Spleen (tissue), 11 donors: Measurements from ENCODE around the gene RBM20. TPM values are rescaled to one million over a fixed set of nuclear protein-coding genes. Genes with fewer than 3 reads are reported as not detected.

Source experiments
- DNase-seq: peaks from one replicate; pipeline ENCODE4 v3.0.0-alpha.2; 2020
- H3K27ac ChIP-seq, 8 donors: fragments of 200-600 bp; sonication (generic) in 7 of 8; 1 replicate in 4 of 8; 2 replicates in 4 of 8; pipeline versions ENCODE4 v1.5.0 to v1.8.0; 2016 to 2021; ENCODE audit warnings: inconsistent platforms in 4 of 8, mild to moderate bottlenecking in 4 of 8, moderate library complexity in 1 of 8
- H3K27me3 ChIP-seq, 7 donors: fragments of 200-600 bp; sonication (generic) in 6 of 7; replicated peaks in 1 of 7; 1 replicate in 4 of 7; 2 replicates in 3 of 7; pipeline versions ENCODE4 v1.5.0 to v1.8.0; 2016 to 2021; ENCODE audit warnings: inconsistent platforms in 3 of 7, mild to moderate bottlenecking in 1 of 7
- H3K36me3 ChIP-seq, 6 donors: fragments of 200-600 bp; sonication (generic) in 5 of 6; 1 replicate in 4 of 6; 2 replicates in 2 of 6; pipeline versions ENCODE4 v1.5.0 to v1.8.0; 2016 to 2021; ENCODE audit warnings: inconsistent platforms in 2 of 6
- H3K4me1 ChIP-seq, 6 donors: fragments of 200-600 bp; sonication (generic) in 5 of 6; 1 replicate in 3 of 6; 2 replicates in 3 of 6; pipeline versions ENCODE4 v1.5.0 to v1.8.0; 2016 to 2021; ENCODE audit warnings: inconsistent platforms in 3 of 6
- H3K4me3 ChIP-seq, 8 donors: fragments of 200-600 bp; sonication (generic) in 7 of 8; 1 replicate in 4 of 8; 2 replicates in 4 of 8; pipeline versions ENCODE4 v1.5.0 to v1.8.0; 2016 to 2021; ENCODE audit warnings: inconsistent platforms in 4 of 8, mild to moderate bottlenecking in 4 of 8, moderate library complexity in 2 of 8
- H3K9me3 ChIP-seq, 8 donors: fragments of 200-600 bp; sonication (generic) in 7 of 8; 1 replicate in 4 of 8; 2 replicates in 4 of 8; pipeline versions ENCODE4 v1.5.0 to v1.8.0; 2016 to 2021; ENCODE audit warnings: inconsistent platforms in 4 of 8
- CTCF ChIP-seq, 11 experiments: fragments of 200-600 bp in 7 of 11; fragments of 450-650 bp in 4 of 11; sonication (generic) in 4 of 11; IDR thresholded peaks in 8 of 11; conservative IDR thresholded peaks in 3 of 11; 1 replicate in 7 of 11; 2 replicates in 4 of 11; pipeline versions ENCODE4 v1.4.0 to v1.8.0; 2016 to 2021; ENCODE audit warnings: antibody characterized with exemption in 11 of 11, inconsistent platforms in 4 of 11, mild to moderate bottlenecking in 1 of 11
- POLR2A ChIP-seq, 3 donors: fragments of 450-650 bp; IDR thresholded peaks; one replicate each; pipeline ENCODE4 v1.5.1; 2017; ENCODE audit warnings: antibody characterized with exemption in 3 of 3, mild to moderate bottlenecking in 1 of 3
- POLR2AphosphoS5 ChIP-seq, 3 donors: sonication (generic); formaldehyde crosslinking; IDR thresholded peaks; one replicate each; pipeline ENCODE4 v1.5.1; 2017; ENCODE audit warnings: antibody characterized with exemption in 3 of 3
- WGBS, 5 donors: extraction: QIAGEN DNeasy Blood & Tissue Kit in 3 of 5; methylation state at CpG; one replicate each; pipeline versions ENCODE4 v1.1.5 to v1.1.7; 2013 to 2018; 5-methylcytosine and 5-hydroxymethylcytosine counted together
- intact Hi-C: fragments of 100-400 bp; cut with DNase I; formaldehyde crosslinking; loops from one replicate; pipeline ENCODE4 v1.15.0; 2023; ENCODE audit warnings: low total_unique reads
- polyA plus RNA-seq, 3 donors: library from polyadenylated mRNA; stranded (reverse); fragments of 200-250 nt; gene quantifications; one replicate each; pipeline ENCODE4 v1.2.1, GENCODE V29; 2013
- total RNA-seq, 7 donors: library from RNA; depleted of rRNA in 3 of 7; stranded (reverse); fragments of >200 nt in 3 of 7; fragmentation: NEBNext Ultra II Directional in 4 of 7; extraction: Animal tissue kit (Norgen Biotek cat#: 25700) in 4 of 7; gene quantifications; one replicate each; pipeline versions ENCODE4 v1.1.0 to v1.2.1, GENCODE V29; 2016 to 2021
- donor health status: healthy with polysubstance abuse.
- donor health status: DM: no; HTN: no; CAD: no; lungs with moderate emphysema.
- donor health status: DM: no; HTN: no; CAD: no.
- donor health status: Bipolar disorder and iron deficiency.
- donor health status: healthy.
- donor health status: DM: no; HTN: no; CAD: no.
- donor health status: DM: yes; HTN: yes; CAD: no.

RBM20 gene
- total and polyA plus RNA-seq, 10 donors, result 0.04 to 0.72 (median 0.29) TPM; not detected in 1

DNA sequence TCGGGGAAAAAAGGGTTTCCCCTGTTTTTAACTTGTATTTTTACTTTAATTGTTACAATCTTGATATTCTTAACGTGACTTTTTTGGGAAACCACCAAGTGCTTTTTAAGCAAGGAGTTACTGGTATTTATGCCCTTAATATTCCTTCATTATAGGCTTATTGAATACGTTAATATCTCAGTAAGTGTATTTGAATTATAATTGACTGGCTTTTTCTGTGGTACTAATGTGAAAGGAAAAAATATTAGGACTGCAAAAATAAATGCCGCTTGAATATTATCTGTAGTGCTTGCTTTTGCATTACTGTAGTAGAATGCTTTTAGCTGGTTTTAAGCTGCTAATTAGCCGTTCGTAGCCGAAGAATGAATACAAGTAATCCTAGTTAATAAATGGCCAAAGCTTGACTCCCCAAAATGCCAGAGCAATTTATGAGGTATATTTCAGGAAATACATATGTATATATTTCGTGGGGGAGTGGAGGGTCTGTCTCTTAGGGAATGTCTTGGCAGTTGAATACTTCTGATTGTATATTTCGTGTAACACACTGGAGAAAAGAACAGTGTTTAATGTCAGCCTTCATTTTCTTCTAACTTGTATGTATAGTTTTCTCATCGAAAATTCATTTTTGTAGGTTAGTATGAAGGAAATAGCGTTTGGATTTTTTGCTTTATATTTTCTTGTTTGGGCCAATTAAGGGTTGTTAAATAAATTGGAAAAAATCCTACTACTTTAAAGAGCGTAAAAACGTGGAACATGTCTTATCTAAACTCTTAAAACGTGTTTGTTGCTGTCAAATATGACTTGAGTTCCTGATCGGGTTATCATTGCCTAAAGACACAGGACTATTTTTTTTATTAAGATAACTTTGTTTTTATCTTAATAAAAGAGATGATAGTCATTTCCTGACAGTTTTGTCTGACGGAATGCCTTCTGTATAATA, 229.1 kb downstream of the RBM20 start:
- TF ChIP-seq CTCF (IDR thresholded peaks at IDR 0.05 in 8 of 11, conservative IDR thresholded peaks at IDR 0.05 in 3 of 11), result no peak
- no peak for TF ChIP-seq POLR2A (IDR thresholded peaks at IDR 0.05)
- no peak for TF ChIP-seq POLR2AphosphoS5 (IDR thresholded peaks at IDR 0.05)
- intact Hi-C loops, result loop anchor here (5.0 kb wide), 1 partner anchor 71 kb away; no protein-coding TSS in a partner anchor
- WGBS, 5 donors, result 3 to 7% (median 5%) methylated on average over 16 of the region's 16 CpGs
- no peak for DNase-seq
- no peaks in the 10 kb centered on the region for H3K27me3 ChIP-seq
- H3K27ac ChIP-seq, result peak overlapping the region; percentile 96 to 100 (median 99)
- H3K4me3 ChIP-seq, result peak overlapping the region; percentile 78 to 96 (median 90)
- H3K36me3 ChIP-seq, result peaks cover 0 to 28% (median 8%) of the 10 kb centered on the region in 6 donors
- H3K4me1 ChIP-seq, result peaks cover 48 to 88% (median 74%) of the 10 kb centered on the region in 6 donors
- H3K9me3 ChIP-seq, result no peaks in the 10 kb centered on the region

- 47 to 65% (median 60%) methylated on average over 2 of the region's 2 CpGs for WGBS, 5 donors
- TF ChIP-seq POLR2A (IDR thresholded peaks at IDR 0.05) (no peak), POLR2AphosphoS5 (IDR thresholded peaks at IDR 0.05) (no peak), CTCF (IDR thresholded peaks at IDR 0.05 in 8 of 11, conservative IDR thresholded peaks at IDR 0.05 in 3 of 11) (no peak)
- no peaks in the 10 kb centered on the region for H3K9me3 ChIP-seq
- peaks cover 41 to 88% (median 68%) of the 10 kb centered on the region in 6 donors for H3K4me1 ChIP-seq
- peaks cover 0 to 35% (median 14%) of the 10 kb centered on the region in 6 donors for H3K36me3 ChIP-seq
- no peak for DNase-seq
- peak overlapping the region in 6 of 8 donors; percentile 34 to 100 (median 99) for H3K27ac ChIP-seq
- intact Hi-C loops, result loop anchor here (5.0 kb wide), 1 partner anchor 72 kb away; no protein-coding TSS in a partner anchor
- peak overlapping the region; percentile 78 to 96 (median 90) for H3K4me3 ChIP-seq
- no peaks in the 10 kb centered on the region for H3K27me3 ChIP-seq
Measured at GRCh38 chr10:110873951-110874350, 229.8 kb downstream of the RBM20 start.

- H3K36me3 ChIP-seq, result peaks cover 0 to 55% (median 24%) of the 10 kb centered on the region in 6 donors
- no peak for DNase-seq
- intact Hi-C loops, result no loop called here
- H3K9me3 ChIP-seq, result no peaks in the 10 kb centered on the region
- H3K4me3 ChIP-seq, result peak overlapping the region in 1 of 8 donors; percentile 3
- H3K4me1 ChIP-seq, result peaks cover 25 to 88% (median 63%) of the 10 kb centered on the region in 6 donors
- peak overlapping the region in 1 of 8 donors; percentile 4 for H3K27ac ChIP-seq
- 69 to 75% (median 73%) methylated on average over 2 of the region's 2 CpGs for WGBS, 5 donors
- no peaks in the 10 kb centered on the region for H3K27me3 ChIP-seq
- TF ChIP-seq CTCF (IDR thresholded peaks at IDR 0.05 in 8 of 11, conservative IDR thresholded peaks at IDR 0.05 in 3 of 11) (no peak), POLR2AphosphoS5 (IDR thresholded peaks at IDR 0.05) (peak in 1 of 3 donors; percentile 14)
Measured at GRCh38 chr10:110876000-110876399, 231.9 kb downstream of the RBM20 start.

DNA sequence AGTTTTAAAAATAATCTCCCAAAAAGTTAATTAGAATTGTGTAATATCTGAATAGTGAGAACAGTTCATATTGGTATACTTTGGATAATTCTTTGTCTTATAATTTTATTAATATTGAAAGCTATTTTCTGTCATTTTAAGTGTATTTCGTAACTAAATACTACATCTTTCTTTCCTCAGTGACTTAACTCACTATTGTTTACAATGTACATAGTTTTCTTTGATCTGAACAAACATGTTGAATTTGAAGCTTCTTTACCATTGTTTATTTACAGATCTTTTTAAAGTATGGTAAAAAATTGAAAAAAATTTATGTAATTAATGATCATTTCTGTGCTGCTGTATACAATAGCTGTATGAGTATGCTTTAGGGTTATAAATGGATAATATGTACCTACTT, 232.7 kb downstream of the RBM20 start:
- Histone ChIP-seq H3K36me3 (peaks cover 0 to 63% (median 30%) of the 10 kb centered on the region in 6 donors), H3K27ac (peak overlapping the region in 1 of 8 donors; percentile 5), H3K9me3 (no peaks in the 10 kb centered on the region), H3K4me3 (no peak overlapping the region), H3K4me1 (peaks cover 22 to 91% (median 67%) of the 10 kb centered on the region in 6 donors), H3K27me3 (no peaks in the 10 kb centered on the region)
- 91 to 98% (median 96%) methylated on average over 1 of the region's 1 CpG for WGBS, 5 donors
- intact Hi-C loops, result no loop called here
- DNase-seq, result no peak
- TF ChIP-seq POLR2A (IDR thresholded peaks at IDR 0.05) (no peak), CTCF (IDR thresholded peaks at IDR 0.05 in 8 of 11, conservative IDR thresholded peaks at IDR 0.05 in 3 of 11) (no peak), POLR2AphosphoS5 (IDR thresholded peaks at IDR 0.05) (no peak)
